ENCODE measurements around the gene HYCC1.

- no peak for TF ChIP-seq CTCF (conservative IDR thresholded peaks at IDR 0.05)
- TF ChIP-seq EZH2 (IDR thresholded peaks at IDR 0.05; ENCODE audit: low read depth), result no peak
Measured at GRCh38 chr7:23017309-23017708, 3.4 kb upstream of the HYCC1 start.

Data from PC-9 (cell line).